Femur (tissue), 1 donor: ENCODE results near the gene C1orf159.
"Not testable (repeated sequence)": the region's sequence is repeated elsewhere in the genome, so short reads cannot be mapped to it uniquely, and the experiment has no call there.

ENCODE experiments used
- DNase-seq: peaks from one replicate; pipeline ENCODE4 v3.0.0-alpha.2; 2017

Gene C1orf159

DNA sequence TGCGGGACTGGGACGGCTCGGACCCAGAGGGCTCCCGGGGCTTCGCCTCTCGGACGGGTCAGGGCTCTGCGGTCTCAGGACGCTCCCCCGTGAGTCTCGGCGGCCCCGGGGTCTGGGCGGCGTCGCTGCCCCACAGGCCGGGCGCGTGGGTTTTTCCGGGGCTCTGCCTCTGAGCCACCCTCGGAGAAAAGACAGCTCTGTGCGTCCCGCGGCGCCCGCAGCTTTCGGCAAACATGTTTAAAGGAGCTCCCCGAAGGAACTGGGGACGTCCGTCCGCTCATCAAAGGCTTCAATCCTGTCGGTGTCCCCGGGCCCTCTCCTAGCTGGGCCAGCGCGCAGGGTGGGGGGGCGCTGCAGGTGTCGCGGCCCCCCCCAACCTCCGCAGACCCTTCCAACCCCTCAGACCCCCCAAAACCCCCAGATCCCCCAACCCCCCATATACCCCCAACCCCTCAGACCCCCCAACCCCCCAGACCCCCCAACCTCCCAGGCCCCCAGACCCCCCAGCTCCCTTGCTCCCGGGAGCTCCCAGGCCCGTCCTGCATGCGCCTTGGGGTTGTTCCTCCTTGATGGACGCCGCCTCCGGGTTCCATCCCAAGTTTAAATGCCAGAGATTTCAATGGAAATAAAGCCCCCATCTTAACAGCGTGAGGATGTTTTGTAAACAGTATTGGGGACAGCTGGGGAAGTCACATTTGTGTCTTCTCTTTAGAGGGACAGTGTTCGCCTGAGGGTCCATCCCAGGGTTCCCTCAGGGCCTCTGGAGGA is 996 bp upstream of the C1orf159 start:
- no peak for DNase-seq

GRCh38 chr1:1115136-1115785 is 628 bp downstream of the C1orf159 start:
- DNase-seq, result no peak

GRCh38 chr1:1114431-1114830 is 1.5 kb downstream of the C1orf159 start:
- no peak for DNase-seq

DNA sequence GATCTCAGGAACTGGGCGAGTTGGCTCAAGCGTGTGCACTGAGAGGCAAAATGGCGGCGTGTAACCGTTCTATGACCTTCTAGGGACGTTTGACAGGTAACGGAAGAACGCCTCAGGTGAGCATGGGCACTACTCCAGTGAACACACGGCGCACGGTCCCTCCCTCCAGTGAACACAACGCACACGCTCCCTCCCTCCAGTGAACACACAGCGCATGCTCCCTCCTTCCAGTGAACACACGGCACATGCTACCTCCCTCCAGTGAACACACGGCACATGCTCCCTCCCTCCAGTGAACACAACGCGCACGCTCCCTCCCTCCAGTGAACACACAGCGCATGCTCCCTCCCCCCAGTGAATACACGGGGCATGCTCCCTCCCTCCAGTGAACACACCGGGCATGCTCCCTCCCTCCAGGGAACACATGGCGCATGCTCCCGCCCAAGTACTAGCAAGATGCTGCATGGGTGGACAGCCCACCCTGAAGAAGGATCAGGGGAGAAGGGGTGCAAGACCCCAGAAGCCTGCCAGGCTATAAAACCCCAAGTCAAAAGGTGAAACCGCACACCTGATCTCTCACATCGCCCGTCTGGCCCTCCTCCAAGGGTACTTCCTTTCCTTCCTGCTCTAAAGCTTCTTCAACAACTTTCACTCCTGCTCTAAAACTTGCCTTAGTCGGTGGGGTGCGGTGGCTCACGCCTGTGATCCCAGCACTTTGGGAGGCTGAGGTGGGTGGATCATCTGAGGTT is 3.5 kb downstream of the C1orf159 start:
- no peak for DNase-seq

- no peak for DNase-seq
Measured at GRCh38 chr1:1111516-1112236, 4.2 kb downstream of the C1orf159 start.

- no peak for DNase-seq
Measured at GRCh38 chr1:1110561-1110971, 5.3 kb downstream of the C1orf159 start.

DNA sequence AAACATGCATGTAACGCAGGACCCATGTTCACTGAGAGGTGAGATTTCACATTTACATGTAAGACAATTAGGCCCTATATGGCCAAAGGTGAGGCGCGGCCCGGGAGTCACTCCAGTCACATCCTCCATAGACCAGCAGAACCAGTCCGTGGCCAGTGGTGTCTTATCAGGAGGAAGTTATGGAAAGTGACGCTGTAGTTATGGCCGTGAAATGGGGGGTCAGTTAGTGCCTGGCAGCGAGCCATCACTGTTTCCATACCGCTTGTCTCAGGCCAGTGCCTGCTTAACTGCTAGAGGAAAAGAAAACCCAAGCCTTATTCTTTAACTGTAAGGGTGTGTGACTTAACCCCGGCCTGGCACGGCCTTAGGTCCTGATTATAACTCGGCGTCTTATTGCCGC is 6.1 kb downstream of the C1orf159 start:
- DNase-seq, result no peak

DNA sequence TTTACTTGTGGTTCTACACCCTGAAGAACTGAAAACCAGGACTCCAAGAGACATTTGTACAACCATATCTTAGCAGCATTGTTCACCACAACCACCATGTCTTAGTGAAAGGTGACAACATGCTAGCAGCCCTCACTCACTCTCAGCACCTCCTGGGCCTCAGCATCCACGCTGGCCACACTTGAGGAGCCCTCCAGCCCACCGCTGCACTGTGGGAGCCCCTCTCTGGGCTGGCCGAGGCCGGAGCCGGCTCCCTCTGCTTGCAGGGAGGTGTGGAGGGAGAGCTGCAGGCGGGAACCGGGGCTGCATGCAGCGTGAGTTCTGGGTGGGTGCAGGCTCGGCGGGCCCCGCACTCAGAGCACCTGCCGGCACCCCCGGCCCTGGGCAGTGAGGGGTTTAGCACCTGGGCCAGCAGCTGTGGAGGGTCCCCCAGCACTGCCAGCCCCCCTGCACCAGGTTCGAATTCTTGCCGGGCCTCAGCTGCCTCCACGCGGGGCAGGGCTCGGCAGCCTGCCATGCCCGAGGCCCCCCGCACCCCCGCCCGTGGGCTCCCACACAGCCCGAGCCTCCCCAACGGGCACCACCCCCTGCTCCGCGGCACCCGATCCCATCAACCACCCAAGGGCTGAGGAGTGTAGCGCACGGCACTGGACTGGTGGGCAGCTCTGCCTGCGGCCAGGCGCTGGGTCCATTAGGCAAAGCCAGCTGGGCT is 9.2 kb downstream of the C1orf159 start:
- no peak for DNase-seq

- DNase-seq, result not testable (repeated sequence)
Measured at GRCh38 chr1:1104152-1104551, 11.7 kb downstream of the C1orf159 start.

GRCh38 chr1:1101503-1101902 is 14.4 kb downstream of the C1orf159 start:
- DNase-seq, result no peak

GRCh38 chr1:1100296-1100695 is 15.6 kb downstream of the C1orf159 start:
- DNase-seq, result no peak

- DNase-seq, result no peak
Measured at GRCh38 chr1:1099506-1100183, 16.2 kb downstream of the C1orf159 start.

- DNase-seq, result no peak
Measured at GRCh38 chr1:1098681-1099421, 17.0 kb downstream of the C1orf159 start.

- not testable (repeated sequence) for DNase-seq
Measured at GRCh38 chr1:1096136-1096535, 19.8 kb downstream of the C1orf159 start.

GRCh38 chr1:1094981-1095380 is 20.9 kb downstream of the C1orf159 start:
- no peak for DNase-seq

- DNase-seq, result no peak
Measured at GRCh38 chr1:1093610-1093943, 22.3 kb downstream of the C1orf159 start.

DNA sequence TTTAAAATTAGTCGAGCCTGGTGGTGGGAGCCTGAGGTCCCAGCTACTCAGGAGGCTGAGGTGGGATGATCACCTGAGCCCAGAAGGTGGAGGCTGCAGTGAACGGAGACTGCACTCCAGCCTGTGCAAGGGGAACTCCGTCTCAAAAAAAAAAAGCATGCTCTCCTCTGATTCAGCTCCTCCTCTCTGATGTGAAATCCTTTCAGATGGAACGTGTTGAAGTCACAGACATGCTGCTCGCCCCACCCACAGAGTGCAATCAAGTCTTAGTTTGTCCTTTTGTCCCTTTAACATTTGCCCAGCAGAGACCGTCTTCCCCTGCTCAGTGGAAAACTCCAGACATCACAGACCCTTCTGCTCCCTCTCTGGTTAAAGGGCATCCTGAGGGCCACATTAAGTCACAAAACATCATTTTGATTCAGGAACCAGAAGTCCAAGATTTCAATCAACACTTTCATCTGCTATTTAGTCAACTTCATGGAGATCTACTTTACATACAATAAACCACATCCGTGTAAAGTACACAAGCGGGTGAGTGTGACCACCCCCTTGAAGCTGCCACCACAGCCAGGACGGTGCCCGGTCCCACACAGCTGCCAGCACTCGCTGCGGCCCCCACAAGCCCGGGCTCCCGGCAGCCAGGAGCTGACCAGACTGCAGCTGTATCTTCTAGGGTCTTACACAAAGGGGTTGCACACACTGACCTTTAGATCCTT is 22.8 kb downstream of the C1orf159 start:
- DNase-seq, result no peak

DNA sequence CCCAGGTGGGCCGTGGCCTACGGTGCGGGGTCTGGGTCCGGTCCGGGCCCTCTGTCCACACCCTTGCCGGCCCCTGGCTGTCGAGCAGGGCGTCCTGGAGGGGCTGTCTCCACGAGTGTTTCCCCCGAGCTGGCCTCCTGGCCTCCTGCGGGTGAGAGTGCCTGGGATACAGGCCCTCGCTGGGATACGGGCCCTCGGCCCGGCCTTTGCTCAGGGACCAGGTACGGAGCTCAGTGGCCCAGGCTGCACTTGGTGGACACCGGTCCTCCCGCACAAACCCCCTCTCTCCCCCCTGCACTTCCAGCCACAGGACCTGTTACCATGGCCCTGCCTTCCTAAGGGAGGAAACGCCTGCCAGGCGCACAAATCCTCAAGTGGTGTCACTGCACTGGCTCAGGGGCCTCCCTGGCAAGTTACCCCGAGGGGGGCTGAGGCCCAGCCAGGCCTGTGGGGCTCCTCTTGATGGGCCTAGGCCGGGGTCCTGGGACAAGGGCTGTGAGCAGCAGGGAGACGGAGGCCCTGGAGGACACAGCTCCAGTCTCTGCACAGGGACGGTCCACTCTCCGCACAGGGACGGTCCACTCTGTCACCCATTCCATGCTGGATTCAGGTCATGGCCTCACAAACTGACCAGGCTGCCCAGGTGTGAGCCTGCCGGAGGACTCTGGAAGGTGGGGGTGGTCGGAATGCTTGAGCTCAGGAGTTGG is 23.6 kb downstream of the C1orf159 start:
- no peak for DNase-seq

- no peak for DNase-seq
Measured at GRCh38 chr1:1091344-1092148, 24.3 kb downstream of the C1orf159 start.
